Measurements from ENCODE around the gene SEZ6.

DNA sequence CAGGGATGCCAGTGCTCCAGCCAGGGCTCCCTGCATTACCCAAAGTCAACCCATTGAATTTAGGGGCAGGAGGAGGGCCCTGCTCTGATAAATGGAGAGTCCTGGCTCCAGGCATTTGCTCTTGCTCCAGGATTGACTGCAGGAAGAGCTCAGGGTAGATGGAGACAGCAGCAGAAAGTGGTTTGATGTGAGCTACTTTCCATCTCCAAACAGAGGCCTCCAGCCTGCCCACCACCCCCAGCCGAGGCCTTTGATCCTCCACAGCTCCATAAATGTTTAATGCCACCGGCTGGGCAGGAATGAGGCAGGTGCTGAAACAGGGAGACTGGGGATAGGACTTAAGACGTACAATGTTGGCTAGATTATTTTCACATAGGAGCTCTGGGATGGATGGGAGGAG, 4.3 kb upstream of the SEZ6 start:
- TF ChIP-seq, protein P1, sequence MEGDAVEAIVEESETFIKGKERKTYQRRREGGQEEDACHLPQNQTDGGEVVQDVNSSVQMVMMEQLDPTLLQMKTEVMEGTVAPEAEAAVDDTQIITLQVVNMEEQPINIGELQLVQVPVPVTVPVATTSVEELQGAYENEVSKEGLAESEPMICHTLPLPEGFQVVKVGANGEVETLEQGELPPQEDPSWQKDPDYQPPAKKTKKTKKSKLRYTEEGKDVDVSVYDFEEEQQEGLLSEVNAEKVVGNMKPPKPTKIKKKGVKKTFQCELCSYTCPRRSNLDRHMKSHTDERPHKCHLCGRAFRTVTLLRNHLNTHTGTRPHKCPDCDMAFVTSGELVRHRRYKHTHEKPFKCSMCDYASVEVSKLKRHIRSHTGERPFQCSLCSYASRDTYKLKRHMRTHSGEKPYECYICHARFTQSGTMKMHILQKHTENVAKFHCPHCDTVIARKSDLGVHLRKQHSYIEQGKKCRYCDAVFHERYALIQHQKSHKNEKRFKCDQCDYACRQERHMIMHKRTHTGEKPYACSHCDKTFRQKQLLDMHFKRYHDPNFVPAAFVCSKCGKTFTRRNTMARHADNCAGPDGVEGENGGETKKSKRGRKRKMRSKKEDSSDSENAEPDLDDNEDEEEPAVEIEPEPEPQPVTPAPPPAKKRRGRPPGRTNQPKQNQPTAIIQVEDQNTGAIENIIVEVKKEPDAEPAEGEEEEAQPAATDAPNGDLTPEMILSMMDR (conservative IDR thresholded peaks at IDR 0.05 in 1 of 2, IDR thresholded peaks at IDR 0.05 in 1 of 2; ENCODE audit: extremely low read depth in 1 of 2, insufficient read depth in 1 of 2, low read depth in 1 of 2, low read length in 2 of 2), result no peak
- TF ChIP-seq EZH2 (IDR thresholded peaks at IDR 0.05; ENCODE audit: borderline replicate concordance, low read length), result no peak

Data from mammary epithelial cell (primary cell).